Sigmoid colon (tissue), 7 donors: ENCODE measurements around the gene CAPZA2. TPM values are rescaled to one million over a fixed set of nuclear protein-coding genes. Genes with fewer than 3 reads are reported as not detected.

ENCODE experiments used
- DNase-seq: peaks from one replicate; pipeline ENCODE4 v3.0.0-alpha.2; 2019
- H3K27ac ChIP-seq, 4 donors: fragments of 200-600 bp; sonication (generic); one replicate each; pipeline ENCODE4 v1.5.1; 2016 to 2019; ENCODE audit warnings: mild to moderate bottlenecking in 1 of 4
- H3K27me3 ChIP-seq, 3 donors: fragments of 200-600 bp; sonication (generic); one replicate each; pipeline ENCODE4 v1.5.1; 2019; ENCODE audit warnings: mild to moderate bottlenecking in 1 of 3
- H3K36me3 ChIP-seq, 4 donors: fragments of 200-600 bp; sonication (generic); one replicate each; pipeline ENCODE4 v1.5.1; 2016 to 2019
- H3K4me1 ChIP-seq, 4 donors: fragments of 200-600 bp; sonication (generic); one replicate each; pipeline ENCODE4 v1.5.1; 2017 to 2019
- H3K4me3 ChIP-seq, 4 donors: fragments of 200-600 bp; sonication (generic); one replicate each; pipeline ENCODE4 v1.5.1; 2017 to 2019; ENCODE audit warnings: mild to moderate bottlenecking in 2 of 4, moderate library complexity in 1 of 4
- H3K9me3 ChIP-seq, 4 donors: fragments of 200-600 bp in 3 of 4; sonication (generic) in 3 of 4; one replicate each; pipeline versions ENCODE4 v1.5.1 to v1.6.1; 2013 to 2019
- CTCF ChIP-seq, 4 experiments: fragments of 450-650 bp in 3 of 4; fragments of 200-600 bp in 1 of 4; IDR thresholded peaks; one replicate each; pipeline ENCODE4 v1.5.1; 2016 to 2019; ENCODE audit warnings: antibody characterized with exemption in 4 of 4, mild to moderate bottlenecking in 3 of 4, moderate library complexity in 2 of 4
- EP300 ChIP-seq, 4 donors: sonication (generic); formaldehyde crosslinking; IDR thresholded peaks; one replicate each; pipeline ENCODE4 v1.6.1; 2017; ENCODE audit warnings: antibody characterized with exemption in 4 of 4
- POLR2A ChIP-seq, 2 donors: fragments of 450-650 bp; IDR thresholded peaks; one replicate each; pipeline ENCODE4 v1.6.1; 2016; ENCODE audit warnings: antibody characterized with exemption in 2 of 2, mild to moderate bottlenecking in 2 of 2, moderate library complexity in 2 of 2
- POLR2AphosphoS5 ChIP-seq, 4 donors: sonication (generic); formaldehyde crosslinking; IDR thresholded peaks; one replicate each; pipeline ENCODE4 v1.6.1; 2017; ENCODE audit warnings: antibody characterized with exemption in 4 of 4
- WGBS, 2 donors: extraction: QIAGEN DNeasy Blood & Tissue Kit; methylation state at CpG; one replicate each; pipeline ENCODE4 v1.1.7; 2013; 5-methylcytosine and 5-hydroxymethylcytosine counted together
- intact Hi-C: fragments of 100-400 bp; cut with DNase I; formaldehyde crosslinking; loops from one replicate; pipeline ENCODE4 v1.15.1; 2023
- polyA plus RNA-seq, 3 donors: library from polyadenylated mRNA; stranded (reverse); fragments of 200-250 nt; gene quantifications; one replicate each; pipeline ENCODE4 v1.2.3, GENCODE V29; 2013
- total RNA-seq, 4 donors: library from RNA; depleted of rRNA; stranded (reverse); fragments of >200 nt; gene quantifications; one replicate each; pipeline ENCODE4 v1.1.0, GENCODE V29; 2016
- donor health status: healthy with polysubstance abuse.
- donor health status: Bipolar disorder and iron deficiency.
- donor health status: healthy.

CAPZA2 gene
- total and polyA plus RNA-seq, 7 donors, result 75.3 to 242 (median 189) TPM

GRCh38 chr7:116843378-116843777 is 19.0 kb upstream of the CAPZA2 start:
- no peak overlapping the region for H3K27ac ChIP-seq
- no peak for DNase-seq
- no peaks in the 10 kb centered on the region for H3K9me3 ChIP-seq

DNA sequence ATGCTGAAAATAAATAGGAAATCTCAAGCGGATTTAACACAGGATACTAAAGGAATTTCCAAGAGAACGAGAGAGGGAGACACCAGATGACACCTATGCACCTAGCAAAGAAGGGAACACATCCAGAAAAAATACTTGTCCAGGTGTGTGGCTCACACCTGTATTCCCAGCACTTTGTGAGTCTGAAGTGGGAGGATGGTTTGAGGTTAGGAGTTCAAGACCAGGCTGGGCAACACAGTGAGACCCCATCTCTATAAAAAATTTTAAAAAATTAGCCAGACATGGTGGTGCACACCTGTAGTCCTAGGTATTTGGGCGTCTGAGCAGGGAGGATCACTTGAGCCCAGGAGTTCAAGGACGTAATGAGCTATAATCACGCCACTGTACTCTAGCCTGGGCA is 11.2 kb upstream of the CAPZA2 start:
- Histone ChIP-seq H3K4me1 (no peaks in the 10 kb centered on the region), H3K36me3 (no peaks in the 10 kb centered on the region), H3K9me3 (no peaks in the 10 kb centered on the region), H3K4me3 (no peak overlapping the region), H3K27me3 (no peaks in the 10 kb centered on the region), H3K27ac (no peak overlapping the region)
- TF ChIP-seq POLR2AphosphoS5 (IDR thresholded peaks at IDR 0.05) (no peak), POLR2A (IDR thresholded peaks at IDR 0.05) (no peak), EP300 (IDR thresholded peaks at IDR 0.05) (no peak), CTCF (IDR thresholded peaks at IDR 0.05) (no peak)
- intact Hi-C loops, result no loop called here
- WGBS, 2 donors, result 89 to 95% methylated on average over 5 of the region's 5 CpGs
- DNase-seq, result no peak

More at GRCh38 chr7:116843378-116843777, 19.0 kb upstream of the CAPZA2 start:
- H3K36me3 ChIP-seq, result no peaks in the 10 kb centered on the region
- 47 to 77% methylated on average over 4 of the region's 4 CpGs for WGBS, 2 donors
- no peak overlapping the region for H3K4me3 ChIP-seq
- intact Hi-C loops, result no loop called here
- TF ChIP-seq POLR2A (IDR thresholded peaks at IDR 0.05) (no peak), EP300 (IDR thresholded peaks at IDR 0.05) (no peak), POLR2AphosphoS5 (IDR thresholded peaks at IDR 0.05) (no peak), CTCF (IDR thresholded peaks at IDR 0.05) (no peak)
- no peaks in the 10 kb centered on the region for H3K27me3 ChIP-seq
- H3K4me1 ChIP-seq, result no peaks in the 10 kb centered on the region

DNA sequence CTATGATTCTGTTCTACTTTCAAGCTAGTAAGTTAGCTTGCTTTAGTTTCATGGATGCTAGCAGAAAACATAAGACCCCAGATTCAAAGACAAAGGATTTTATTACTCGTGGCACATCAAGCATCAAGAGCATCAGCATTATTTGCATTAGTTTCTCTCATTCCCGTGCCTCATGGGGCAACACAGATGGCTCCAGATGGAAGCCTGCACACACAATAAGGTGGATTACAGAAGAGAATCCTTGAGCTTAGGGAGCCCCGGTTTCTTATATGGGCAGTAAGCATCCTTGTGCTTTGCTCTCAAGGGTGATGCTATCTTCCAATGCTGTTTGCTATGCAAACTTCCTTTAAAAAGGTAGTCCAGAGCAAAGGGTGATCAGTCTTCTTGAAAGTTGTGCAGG is 10.7 kb upstream of the CAPZA2 start:
- Histone ChIP-seq H3K36me3 (no peaks in the 10 kb centered on the region), H3K27ac (no peak overlapping the region), H3K27me3 (no peaks in the 10 kb centered on the region), H3K4me3 (no peak overlapping the region), H3K9me3 (no peaks in the 10 kb centered on the region), H3K4me1 (no peaks in the 10 kb centered on the region)
- intact Hi-C loops, result no loop called here
- TF ChIP-seq POLR2AphosphoS5 (IDR thresholded peaks at IDR 0.05), result no peak
- TF ChIP-seq CTCF (IDR thresholded peaks at IDR 0.05), result no peak
- TF ChIP-seq EP300 (IDR thresholded peaks at IDR 0.05), result no peak
- no peak for TF ChIP-seq POLR2A (IDR thresholded peaks at IDR 0.05)
- 80 to 81% methylated on average over 3 of the region's 3 CpGs for WGBS, 2 donors
- no peak for DNase-seq

DNA sequence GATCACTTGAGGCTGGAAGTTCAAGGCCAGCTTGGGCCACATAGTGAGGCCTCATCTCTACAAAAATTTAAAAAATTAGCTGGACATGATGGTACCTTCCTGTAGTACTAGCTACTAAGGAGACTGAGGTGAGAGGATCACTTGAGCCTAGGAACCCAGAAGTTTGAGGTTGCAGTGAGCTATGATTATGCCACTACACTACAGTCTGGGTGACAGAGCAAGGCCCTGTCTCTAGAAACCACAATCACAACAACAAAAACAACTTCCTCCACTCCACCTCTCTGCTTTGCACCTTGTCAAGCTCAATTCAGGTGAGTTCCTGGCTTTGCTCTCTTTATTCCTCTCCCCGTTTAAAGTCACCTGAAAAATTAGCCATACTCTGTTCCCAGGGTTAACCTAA is 8.3 kb upstream of the CAPZA2 start:
- Histone ChIP-seq H3K27me3 (no peaks in the 10 kb centered on the region), H3K9me3 (no peaks in the 10 kb centered on the region), H3K4me1 (no peaks in the 10 kb centered on the region), H3K27ac (no peak overlapping the region), H3K36me3 (no peaks in the 10 kb centered on the region), H3K4me3 (no peak overlapping the region)
- TF ChIP-seq CTCF (IDR thresholded peaks at IDR 0.05) (no peak), EP300 (IDR thresholded peaks at IDR 0.05) (no peak), POLR2A (IDR thresholded peaks at IDR 0.05) (no peak), POLR2AphosphoS5 (IDR thresholded peaks at IDR 0.05) (no peak)
- intact Hi-C loops, result no loop called here
- WGBS, 2 donors, result 89 to 95% methylated on average over 1 of the region's 1 CpG
- no peak for DNase-seq

DNA sequence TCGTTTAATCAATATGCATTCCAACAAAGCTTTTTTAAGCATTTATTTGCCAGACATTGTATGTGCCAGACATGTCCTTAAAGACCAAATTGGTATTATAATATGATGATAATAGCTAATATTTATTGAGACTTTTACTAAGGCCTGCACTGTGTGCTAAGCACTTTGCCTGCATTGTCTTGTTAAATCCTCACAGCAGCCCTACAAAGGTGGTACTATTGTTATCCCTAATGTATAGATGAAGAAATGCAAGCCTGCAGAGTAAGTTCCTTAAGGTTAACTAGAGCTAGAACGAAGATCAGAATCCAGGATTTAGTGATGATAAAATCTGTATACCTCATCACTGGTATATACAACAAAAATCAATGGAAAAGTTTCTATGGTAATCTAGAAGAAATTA is 5.3 kb upstream of the CAPZA2 start:
- H3K27me3 ChIP-seq, result no peaks in the 10 kb centered on the region
- no peaks in the 10 kb centered on the region for H3K9me3 ChIP-seq
- intact Hi-C loops, result no loop called here
- DNase-seq, result no peak
- H3K4me3 ChIP-seq, result no peak overlapping the region
- no peak for TF ChIP-seq POLR2A (IDR thresholded peaks at IDR 0.05)
- no peak for TF ChIP-seq CTCF (IDR thresholded peaks at IDR 0.05)
- TF ChIP-seq POLR2AphosphoS5 (IDR thresholded peaks at IDR 0.05), result no peak
- TF ChIP-seq EP300 (IDR thresholded peaks at IDR 0.05), result no peak
- 84 to 92% methylated on average over 2 of the region's 2 CpGs for WGBS, 2 donors
- H3K4me1 ChIP-seq, result peaks cover 0 to 4% (median 2%) of the 10 kb centered on the region in 4 donors
- no peak overlapping the region for H3K27ac ChIP-seq
- no peaks in the 10 kb centered on the region for H3K36me3 ChIP-seq
